ENCODE data around the gene HMGA1.

DNA sequence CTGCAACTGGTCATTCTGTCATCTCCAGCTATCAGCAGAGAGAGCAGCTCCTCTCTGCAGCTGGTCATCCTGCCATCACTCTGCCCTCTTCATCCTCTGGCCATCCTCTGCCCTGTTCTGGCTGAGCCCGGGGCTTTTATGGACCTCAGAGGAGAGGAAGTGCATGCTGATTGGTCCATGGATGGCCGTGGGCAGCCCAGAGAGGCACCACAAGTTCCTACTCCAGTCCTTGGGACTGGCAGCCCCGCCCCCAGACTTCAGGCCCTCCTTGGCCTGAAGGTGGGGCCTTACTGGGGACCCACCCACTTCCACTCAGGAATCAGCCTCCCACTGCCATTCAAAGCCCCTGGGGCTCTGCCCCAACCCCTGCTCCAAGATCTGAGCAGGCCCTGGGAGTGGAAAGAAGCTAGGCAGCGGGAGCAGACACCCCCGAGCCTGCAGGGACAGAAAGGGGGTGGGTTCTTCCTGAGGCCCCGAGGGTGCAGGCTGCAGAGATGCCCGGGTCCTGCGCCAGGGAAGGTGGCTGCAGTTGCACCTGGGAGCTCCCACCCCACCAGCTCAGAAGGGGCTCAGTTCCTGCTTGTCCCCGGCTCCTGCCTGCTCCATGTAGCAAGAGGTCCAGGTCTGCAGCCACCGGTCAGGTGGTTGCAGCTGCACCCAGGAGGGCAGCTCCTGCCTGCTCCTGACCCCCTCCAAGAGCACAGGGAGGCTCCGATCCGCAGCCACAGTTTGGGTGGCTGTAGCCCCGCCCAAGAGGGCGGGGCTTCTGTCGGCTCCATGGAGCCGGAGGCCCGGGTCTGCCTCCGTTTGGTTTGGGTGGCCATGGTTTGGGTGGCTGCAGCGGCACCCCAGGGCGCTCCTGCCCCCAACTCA is 34.1 kb upstream of the HMGA1 start:
- TF ChIP-seq POLR2A (IDR thresholded peaks at IDR 0.05) = no peak
- TF ChIP-seq, protein P1, sequence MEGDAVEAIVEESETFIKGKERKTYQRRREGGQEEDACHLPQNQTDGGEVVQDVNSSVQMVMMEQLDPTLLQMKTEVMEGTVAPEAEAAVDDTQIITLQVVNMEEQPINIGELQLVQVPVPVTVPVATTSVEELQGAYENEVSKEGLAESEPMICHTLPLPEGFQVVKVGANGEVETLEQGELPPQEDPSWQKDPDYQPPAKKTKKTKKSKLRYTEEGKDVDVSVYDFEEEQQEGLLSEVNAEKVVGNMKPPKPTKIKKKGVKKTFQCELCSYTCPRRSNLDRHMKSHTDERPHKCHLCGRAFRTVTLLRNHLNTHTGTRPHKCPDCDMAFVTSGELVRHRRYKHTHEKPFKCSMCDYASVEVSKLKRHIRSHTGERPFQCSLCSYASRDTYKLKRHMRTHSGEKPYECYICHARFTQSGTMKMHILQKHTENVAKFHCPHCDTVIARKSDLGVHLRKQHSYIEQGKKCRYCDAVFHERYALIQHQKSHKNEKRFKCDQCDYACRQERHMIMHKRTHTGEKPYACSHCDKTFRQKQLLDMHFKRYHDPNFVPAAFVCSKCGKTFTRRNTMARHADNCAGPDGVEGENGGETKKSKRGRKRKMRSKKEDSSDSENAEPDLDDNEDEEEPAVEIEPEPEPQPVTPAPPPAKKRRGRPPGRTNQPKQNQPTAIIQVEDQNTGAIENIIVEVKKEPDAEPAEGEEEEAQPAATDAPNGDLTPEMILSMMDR (IDR thresholded peaks at IDR 0.05) = no peak
